ENCODE data around the gene FSTL3. TPM values are rescaled to one million over a fixed set of nuclear protein-coding genes. Genes with fewer than 3 reads are reported as not detected.
A peak's percentile ranks its signal among the peaks of the same experiment; 100 is the strongest.

Gene FSTL3
- total RNA-seq, 1 experiment from 2014 or later, result 6.8 TPM

- WGBS (ENCODE audit: extremely low coverage, insufficient read length, low lambda C conversion rate), result no CpG with 5 or more reads among the region's 27 CpGs
- Histone ChIP-seq H3K9ac (ENCODE audit: extremely low read depth, insufficient read length, low read length) (no peak overlapping the region), H4K20me1 (ENCODE audit: control insufficient read depth, insufficient read depth, insufficient read length) (no peaks in the 10 kb centered on the region), H3K4me2 (ENCODE audit: insufficient read depth, insufficient read length, low read length) (peak overlapping the region; percentile 44), H3K79me1 (ENCODE audit: insufficient read depth, low read depth, low read length, poor library complexity, severe bottlenecking) (no peaks in the 10 kb centered on the region), H2BK12ac (ENCODE audit: insufficient read length, low read depth, low read length) (no peak overlapping the region), H2BK15ac (ENCODE audit: low read depth, low read length) (no peak overlapping the region), H3K23ac (ENCODE audit: insufficient read length, low read depth, low read length) (no peak overlapping the region), H3K23me2 (ENCODE audit: insufficient read length, low read depth, low read length, poor library complexity, severe bottlenecking) (peaks cover 8% of the 10 kb centered on the region), H3K14ac (ENCODE audit: insufficient read depth, low read length) (no peak overlapping the region), H4K91ac (ENCODE audit: insufficient read length, low read depth, low read length) (no peak overlapping the region), H2BK5ac (ENCODE audit: insufficient read length, low read length) (no peak overlapping the region), H3K4ac (ENCODE audit: low read depth, low read length) (no peak overlapping the region), H2AK5ac (ENCODE audit: insufficient read length, low read length) (no peak overlapping the region), H3K4me1 (ENCODE audit: insufficient read depth, low read length) (no peaks in the 10 kb centered on the region; the same call in 1 of the 2 replicates), H3K79me2 (ENCODE audit: insufficient read depth, low read length) (no peaks in the 10 kb centered on the region), H4K8ac (replicated peaks; ENCODE audit: insufficient read length, low read depth, low read length) (no peak overlapping the region), H3K56ac (ENCODE audit: insufficient read length, low read depth, low read length) (no peak overlapping the region), H4K5ac (ENCODE audit: insufficient read length, low read depth, low read length) (no peak overlapping the region), H3K18ac (ENCODE audit: insufficient read length, low read depth, low read length) (no peak overlapping the region), H3K27ac (ENCODE audit: insufficient read length, low read depth, low read length) (no peak overlapping the region), H2AFZ (ENCODE audit: low read length) (no peak overlapping the region), H2BK120ac (ENCODE audit: low read depth, low read length, poor library complexity, severe bottlenecking) (no peak overlapping the region), H3K9me3 (ENCODE audit: control insufficient read depth, low read depth, low read length) (no peaks in the 10 kb centered on the region), H2BK20ac (ENCODE audit: low read depth, low read length, poor library complexity, severe bottlenecking) (no peak overlapping the region), H3T11ph (ENCODE audit: low read length) (no peak overlapping the region), H3K27me3 (ENCODE audit: insufficient read depth, low read length) (no peaks in the 10 kb centered on the region)
- Mint-ChIP-seq H3K27me3 (ENCODE audit: low read depth) (peaks cover 17% of the 10 kb centered on the region), H3K27ac (no peak overlapping the region), H3K9me3 (peaks cover 8 to 9% of the 10 kb centered on the region in 2 experiments), H3K36me3 (ENCODE audit: insufficient read depth in 1 of 3, low read depth in 3 of 3) (peaks cover 0 to 5% (median 3%) of the 10 kb centered on the region in 3 experiments; a peak in 3 of 7 replicates), H3K4me1 (peaks cover 9 to 11% of the 10 kb centered on the region in 2 experiments), H3K4me3 (peak overlapping the region; percentile 26 to 74; a peak in 3 of 5 replicates)
- TF ChIP-seq CTCF (conservative IDR thresholded peaks at IDR 0.05), result no peak
- no peak for DNase-seq
These were observed 33.9 kb downstream of the FSTL3 start for GRCh38 chr19:709965-710571.

Data from H9 (cell line).